HEK293 (cell line): Measurements from ENCODE around the gene RNF151.

ENCODE experiments used
- CTCF ChIA-PET: fragments of 350-600 bp; formaldehyde crosslinking; extraction: SDS; loops from one replicate; lab custom pipeline; 2021; ENCODE audit warnings: antibody characterized with exemption; lab: Yijun Ruan, JAX
- POLR2A ChIA-PET: fragments of 300-600 bp; formaldehyde crosslinking; extraction: SDS; loops from one replicate; lab custom pipeline; 2020; ENCODE audit warnings: antibody characterized with exemption, inconsistent platforms; lab: Yijun Ruan, JAX
- H3K27ac ChIP-seq: fragments of 200-500 bp; sonication (Bioruptor generic); 2 replicates; pipeline ENCODE4 v1.5.1; 2014; ENCODE audit warnings: low read depth, low read length, control low read depth, inconsistent platforms; ENCODE audit errors: extremely low read depth
- H3K36me3 ChIP-seq, 2 experiments: fragments of 200-500 bp in 1 of 2; sonication (Bioruptor generic) in 1 of 2; 1 replicate in 1 of 2; 2 replicates in 1 of 2; pipeline ENCODE4 v1.5.1; 2014 to 2017; ENCODE audit warnings: inconsistent platforms in 2 of 2, low read length in 2 of 2; ENCODE audit not compliant: control insufficient read depth in 2 of 2, insufficient read depth in 1 of 2
- H3K4me1 ChIP-seq: fragments of 200-500 bp; sonication (Bioruptor generic); 2 replicates; pipeline ENCODE4 v1.5.1; 2014; ENCODE audit warnings: mild to moderate bottlenecking, low read length, inconsistent platforms; ENCODE audit not compliant: control insufficient read depth, insufficient read depth
- H3K4me3 ChIP-seq: 2 replicates; pipeline ENCODE4 v1.5.1; 2011; ENCODE audit warnings: low read depth, mild to moderate bottlenecking, control low read depth, low read length, moderate library complexity
- H3K9me3 ChIP-seq: fragments of 200-500 bp; sonication (Bioruptor generic); 2 replicates; pipeline ENCODE4 v1.5.1; 2014; ENCODE audit warnings: low read depth, low read length, inconsistent platforms; ENCODE audit not compliant: control insufficient read depth, insufficient read depth
- EGR2 ChIP-seq: fragments of 450-650 bp; formaldehyde crosslinking; IDR thresholded peaks from 2 replicates; pipeline ENCODE4 v1.5.1; 2016; ENCODE audit warnings: low read depth, missing biosample characterization, missing genetic modification characterization
- PRDM10 ChIP-seq: fragments of 450-650 bp; formaldehyde crosslinking; IDR thresholded peaks from 2 replicates; pipeline ENCODE4 v1.5.1; 2016; ENCODE audit warnings: missing biosample characterization, missing genetic modification characterization
- YY1 ChIP-seq: fragments of 450-650 bp; formaldehyde crosslinking; IDR thresholded peaks from 2 replicates; pipeline ENCODE4 v1.5.1; 2018; ENCODE audit warnings: missing biosample characterization, missing genetic modification characterization
- ZBTB11 ChIP-seq: fragments of 450-650 bp; formaldehyde crosslinking; conservative IDR thresholded peaks from 2 replicates; pipeline ENCODE4 v1.5.1; 2016; ENCODE audit warnings: low read depth, missing biosample characterization, missing genetic modification characterization
- ZEB2 ChIP-seq: fragments of 450-650 bp; formaldehyde crosslinking; IDR thresholded peaks from 2 replicates; pipeline ENCODE4 v1.5.1; 2016; ENCODE audit warnings: missing biosample characterization, missing genetic modification characterization
- ZFHX2 ChIP-seq: fragments of 450-650 bp; formaldehyde crosslinking; conservative IDR thresholded peaks from 2 replicates; pipeline ENCODE4 v1.5.1; 2016; ENCODE audit warnings: missing biosample characterization, missing genetic modification characterization
- ZNF292 ChIP-seq: fragments of 450-650 bp; formaldehyde crosslinking; IDR thresholded peaks from 2 replicates; pipeline ENCODE4 v1.5.1; 2016; ENCODE audit warnings: low read depth, missing biosample characterization, missing genetic modification characterization, borderline replicate concordance
- ZNF433 ChIP-seq: fragments of 450-650 bp; formaldehyde crosslinking; IDR thresholded peaks from 2 replicates; pipeline ENCODE4 v1.5.1; 2016; ENCODE audit warnings: missing biosample characterization, missing genetic modification characterization, low read depth
- TF ChIP-seq, protein P1 (sequence below): fragments of 450-650 bp; formaldehyde crosslinking; IDR thresholded peaks from 2 replicates; pipeline ENCODE4 v1.5.1; 2017; ENCODE audit warnings: missing biosample characterization, missing genetic modification characterization

Gene RNF151

GRCh38 chr16:1942810-1943726 lies 23.6 kb upstream of the RNF151 start, which contains the start of gene MSRB1 (continued):
- TF ChIP-seq PRDM10 (tag by site-specific recombination): no peak; the same call in 1 of the 2 replicates
- no peak for TF ChIP-seq ZNF292 (tag by site-specific recombination)
- peak; percentile 85 for TF ChIP-seq ZEB2 (tag by site-specific recombination)
- peak; percentile 52; the same call in 1 of the 2 replicates for TF ChIP-seq ZBTB11 (tag by site-specific recombination)
- TF ChIP-seq ZNF433: no peak

GRCh38 chr16:1944612-1945199 lies 21.9 kb upstream of the RNF151 start:
- Histone ChIP-seq H3K4me3 (no peak overlapping the region), H3K27ac (no peak overlapping the region), H3K9me3 (no peaks in the 10 kb centered on the region), H3K36me3 (peaks cover 0 to 14% of the 10 kb centered on the region in 2 experiments; a peak in 1 of 3 replicates), H3K4me1 (no peaks in the 10 kb centered on the region)
- ChIA-PET CTCF (interaction anchor here (0.6 to 1.5 kb wide), 4 partner anchors 9 to 77 kb away, joined by 3 to 5 read pairs (median 4); no protein-coding TSS in a partner anchor), POLR2A (interaction anchor here (0.6 to 1.1 kb wide), 2 partner anchors 20 kb away, joined by 3 to 8 read pairs; partner anchors contain the start of gene RPS2)
- no peak for TF ChIP-seq YY1 (tag by site-specific recombination)

DNA sequence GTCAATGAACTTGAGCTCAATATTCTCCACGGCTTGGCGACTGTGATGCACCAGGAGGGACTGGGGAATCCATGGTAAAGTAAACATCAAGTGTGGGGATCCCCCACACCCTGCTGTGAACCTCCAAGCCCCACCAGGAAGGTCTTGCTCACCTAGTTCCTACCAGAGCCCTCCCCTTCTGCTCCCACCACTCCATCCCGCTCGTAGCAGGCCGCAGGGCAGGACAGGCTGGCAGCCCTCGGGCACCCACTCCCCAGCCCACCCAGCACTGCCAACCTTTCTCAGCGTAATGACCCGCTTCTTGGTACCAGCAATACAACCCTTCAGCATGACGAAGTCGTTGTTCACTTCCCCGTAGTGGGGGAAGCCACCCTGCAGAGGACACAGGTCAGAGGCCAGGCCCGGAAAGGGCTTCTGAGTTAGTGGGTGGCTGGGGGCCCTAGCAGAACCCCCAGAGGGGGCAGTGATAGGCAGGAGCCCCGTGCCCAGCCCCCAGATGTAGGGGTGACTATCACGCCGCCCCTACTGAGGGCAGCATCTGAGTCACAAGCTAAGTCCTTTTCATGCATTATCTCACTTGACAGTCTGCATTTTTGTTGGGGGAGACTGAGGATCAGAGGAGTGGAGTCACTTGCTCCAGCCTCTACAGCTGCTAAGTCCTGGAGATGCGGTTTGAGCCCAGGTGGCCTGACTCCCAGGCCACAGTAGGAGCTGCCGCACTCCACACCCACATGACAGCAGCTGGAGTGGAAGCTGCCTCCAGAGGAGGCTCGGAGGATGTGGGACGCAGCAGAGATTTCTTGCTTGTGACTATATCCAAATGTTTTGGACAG lies 20.9 kb upstream of the RNF151 start:
- ChIA-PET CTCF (interaction anchor here (0.6 to 1.8 kb wide), 5 partner anchors 12 to 145 kb away, joined by 3 to 7 read pairs (median 3); no protein-coding TSS in a partner anchor), POLR2A (interaction anchor here (0.7 to 1.2 kb wide), 3 partner anchors 15 to 19 kb away, joined by 3 to 8 read pairs (median 5); partner anchors contain the start of gene RPS2)
- H3K27ac ChIP-seq: no peak overlapping the region
- H3K36me3 ChIP-seq: peaks cover 0 to 3% of the 10 kb centered on the region in 2 experiments; a peak in 1 of 3 replicates
- no peaks in the 10 kb centered on the region for H3K9me3 ChIP-seq
- 0 out of 2 replicates have a peak, but pooled peaks have one; percentile 27 for TF ChIP-seq EGR2 (tag by site-specific recombination)
- TF ChIP-seq, protein P1, sequence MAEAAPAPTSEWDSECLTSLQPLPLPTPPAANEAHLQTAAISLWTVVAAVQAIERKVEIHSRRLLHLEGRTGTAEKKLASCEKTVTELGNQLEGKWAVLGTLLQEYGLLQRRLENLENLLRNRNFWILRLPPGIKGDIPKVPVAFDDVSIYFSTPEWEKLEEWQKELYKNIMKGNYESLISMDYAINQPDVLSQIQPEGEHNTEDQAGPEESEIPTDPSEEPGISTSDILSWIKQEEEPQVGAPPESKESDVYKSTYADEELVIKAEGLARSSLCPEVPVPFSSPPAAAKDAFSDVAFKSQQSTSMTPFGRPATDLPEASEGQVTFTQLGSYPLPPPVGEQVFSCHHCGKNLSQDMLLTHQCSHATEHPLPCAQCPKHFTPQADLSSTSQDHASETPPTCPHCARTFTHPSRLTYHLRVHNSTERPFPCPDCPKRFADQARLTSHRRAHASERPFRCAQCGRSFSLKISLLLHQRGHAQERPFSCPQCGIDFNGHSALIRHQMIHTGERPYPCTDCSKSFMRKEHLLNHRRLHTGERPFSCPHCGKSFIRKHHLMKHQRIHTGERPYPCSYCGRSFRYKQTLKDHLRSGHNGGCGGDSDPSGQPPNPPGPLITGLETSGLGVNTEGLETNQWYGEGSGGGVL (tag by site-specific recombination): no peak
- 0 out of 2 replicates have a peak, but pooled peaks have one; percentile 27 for TF ChIP-seq ZFHX2
- no peaks in the 10 kb centered on the region for H3K4me1 ChIP-seq
- H3K4me3 ChIP-seq: no peak overlapping the region
